ENCODE data around the gene PXK. TPM values are rescaled to one million over a fixed set of nuclear protein-coding genes. Genes with fewer than 3 reads are reported as not detected.

Gene PXK
- total and polyA plus RNA-seq, 10 of the 15 experiments (the other 5 are each of a cell fraction or from before 2014, with no cell fraction given), result 8.4 to 38.0 (median 27.6) TPM

Small RNA genes within 50 kb of the gene (small RNA-seq; reads per million reads assigned to genes)
- gene AC098479.1, result not detected

Other genes starting within 250 kb of the PXK start
Only the 7 nearest of the 8 such genes appear.
- 3.2 and 6.0 TPM in 2 replicates for gene DNASE1L3, start 121.9 kb upstream of the PXK start, total RNA-seq (2014; rRNA removed)
- gene DNASE1L3, start 121.9 kb upstream of the PXK start, total RNA-seq (2014; rRNA removed; fragmentation: Illumina TruSeq; extraction: Trizol), result 3.6 and 5.3 TPM in 2 replicates
- gene DNASE1L3, start 121.9 kb upstream of the PXK start, total RNA-seq (2021), result 3.7 and 4.4 TPM in 2 replicates
- gene DNASE1L3, start 121.9 kb upstream of the PXK start, polyA plus RNA-seq (2011; rRNA removed), result 72.1 and 84.4 TPM in 2 replicates
- 3.1 and 4.9 TPM in 2 replicates for gene DNASE1L3, start 121.9 kb upstream of the PXK start, polyA plus RNA-seq (2014; fragmentation: Illumina TruSeq; extraction: Trizol)
- gene DNASE1L3, start 121.9 kb upstream of the PXK start, polyA plus RNA-seq (2014; fragmentation: Nextera tagmentation; extraction: Ambion mirVana), result 10 to 100 TPM; 10.6 to 11.1 TPM
- 3.7 and 5.7 TPM in 2 replicates for gene DNASE1L3, start 121.9 kb upstream of the PXK start, polyA plus RNA-seq (2014; rRNA removed)
- gene DNASE1L3, start 121.9 kb upstream of the PXK start, polyA plus RNA-seq (2016; fragmentation: Nextera tagmentation; extraction: Ambion mirVana), result 1 to 10 TPM; 7.7 TPM
- 2.9 and 3.3 TPM in 2 replicates for gene ABHD6, start 95.1 kb upstream of the PXK start, total RNA-seq (2014; rRNA removed)
- 2.5 and 2.9 TPM in 2 replicates for gene ABHD6, start 95.1 kb upstream of the PXK start, total RNA-seq (2014; rRNA removed; fragmentation: Illumina TruSeq; extraction: Trizol)
- 3.6 and 3.8 TPM in 2 replicates for gene ABHD6, start 95.1 kb upstream of the PXK start, total RNA-seq (2021)
- 23.9 and 33.2 TPM in 2 replicates for gene ABHD6, start 95.1 kb upstream of the PXK start, polyA plus RNA-seq (2011; rRNA removed)
- 1.9 and 3.1 TPM in 2 replicates for gene ABHD6, start 95.1 kb upstream of the PXK start, polyA plus RNA-seq (2014; fragmentation: Illumina TruSeq; extraction: Trizol)
- gene ABHD6, start 95.1 kb upstream of the PXK start, polyA plus RNA-seq (2014; fragmentation: Nextera tagmentation; extraction: Ambion mirVana), result 1 to 10 TPM; 1.4 to 1.5 TPM
- 2.7 and 4.0 TPM in 2 replicates for gene ABHD6, start 95.1 kb upstream of the PXK start, polyA plus RNA-seq (2014; rRNA removed)
- 1 to 10 TPM; 5.1 to 7.0 TPM for gene ABHD6, start 95.1 kb upstream of the PXK start, polyA plus RNA-seq (2016; fragmentation: Nextera tagmentation; extraction: Ambion mirVana)
- gene RPP14, start 26.6 kb upstream of the PXK start, total RNA-seq (2014; rRNA removed), result 9.3 and 12.6 TPM in 2 replicates
- gene RPP14, start 26.6 kb upstream of the PXK start, total RNA-seq (2014; rRNA removed; fragmentation: Illumina TruSeq; extraction: Trizol), result 16.8 and 17.2 TPM in 2 replicates
- 12.2 and 14.5 TPM in 2 replicates for gene RPP14, start 26.6 kb upstream of the PXK start, total RNA-seq (2021)
- 21.2 and 23.5 TPM in 2 replicates for gene RPP14, start 26.6 kb upstream of the PXK start, polyA plus RNA-seq (2011; rRNA removed)
- gene RPP14, start 26.6 kb upstream of the PXK start, polyA plus RNA-seq (2014; fragmentation: Illumina TruSeq; extraction: Trizol), result 11.7 and 15.1 TPM in 2 replicates
- 10 to 100 TPM in 1 of 2 experiments, 1 to 10 TPM in 1; 9.1 to 16.3 TPM for gene RPP14, start 26.6 kb upstream of the PXK start, polyA plus RNA-seq (2014; fragmentation: Nextera tagmentation; extraction: Ambion mirVana)
- gene RPP14, start 26.6 kb upstream of the PXK start, polyA plus RNA-seq (2014; rRNA removed), result 12.4 and 14.9 TPM in 2 replicates
- gene RPP14, start 26.6 kb upstream of the PXK start, polyA plus RNA-seq (2016; fragmentation: Nextera tagmentation; extraction: Ambion mirVana), result 10 to 100 TPM; 13.1 to 14.0 TPM
- 5.8 and 6.8 TPM in 2 replicates for gene HTD2, start 26.4 kb upstream of the PXK start, total RNA-seq (2014; rRNA removed)
- gene HTD2, start 26.4 kb upstream of the PXK start, total RNA-seq (2014; rRNA removed; fragmentation: Illumina TruSeq; extraction: Trizol), result 5.0 and 5.9 TPM in 2 replicates
- 7.1 and 7.2 TPM in 2 replicates for gene HTD2, start 26.4 kb upstream of the PXK start, total RNA-seq (2021)
- gene HTD2, start 26.4 kb upstream of the PXK start, polyA plus RNA-seq (2011; rRNA removed), result 10.5 and 11.7 TPM in 2 replicates
- gene HTD2, start 26.4 kb upstream of the PXK start, polyA plus RNA-seq (2014; fragmentation: Illumina TruSeq; extraction: Trizol), result 6.0 and 7.7 TPM in 2 replicates
- 10 to 100 TPM; 13.5 to 15.9 TPM for gene HTD2, start 26.4 kb upstream of the PXK start, polyA plus RNA-seq (2014; fragmentation: Nextera tagmentation; extraction: Ambion mirVana)
- 5.1 and 8.5 TPM in 2 replicates for gene HTD2, start 26.4 kb upstream of the PXK start, polyA plus RNA-seq (2014; rRNA removed)
- 10 to 100 TPM; 24.1 to 24.7 TPM for gene HTD2, start 26.4 kb upstream of the PXK start, polyA plus RNA-seq (2016; fragmentation: Nextera tagmentation; extraction: Ambion mirVana)
- gene PDHB, start 100.9 kb downstream of the PXK start, total RNA-seq (2014; rRNA removed), result 68.6 and 83.4 TPM in 2 replicates
- 83.2 and 85.3 TPM in 2 replicates for gene PDHB, start 100.9 kb downstream of the PXK start, total RNA-seq (2014; rRNA removed; fragmentation: Illumina TruSeq; extraction: Trizol)
- 62.9 and 65.5 TPM in 2 replicates for gene PDHB, start 100.9 kb downstream of the PXK start, total RNA-seq (2021)
- 92.2 and 121 TPM in 2 replicates for gene PDHB, start 100.9 kb downstream of the PXK start, polyA plus RNA-seq (2011; rRNA removed)
- gene PDHB, start 100.9 kb downstream of the PXK start, polyA plus RNA-seq (2014; fragmentation: Illumina TruSeq; extraction: Trizol), result 76.5 and 84.2 TPM in 2 replicates
- 100 to 1,000 TPM; 167 to 224 TPM for gene PDHB, start 100.9 kb downstream of the PXK start, polyA plus RNA-seq (2014; fragmentation: Nextera tagmentation; extraction: Ambion mirVana)
- gene PDHB, start 100.9 kb downstream of the PXK start, polyA plus RNA-seq (2014; rRNA removed), result 68.3 and 94.2 TPM in 2 replicates
- 100 to 1,000 TPM; 120 to 123 TPM for gene PDHB, start 100.9 kb downstream of the PXK start, polyA plus RNA-seq (2016; fragmentation: Nextera tagmentation; extraction: Ambion mirVana)
- gene KCTD6, start 159.2 kb downstream of the PXK start, total RNA-seq (2014; rRNA removed), result 6.7 and 8.8 TPM in 2 replicates
- 9.0 and 10.6 TPM in 2 replicates for gene KCTD6, start 159.2 kb downstream of the PXK start, total RNA-seq (2014; rRNA removed; fragmentation: Illumina TruSeq; extraction: Trizol)
- 5.2 and 5.8 TPM in 2 replicates for gene KCTD6, start 159.2 kb downstream of the PXK start, total RNA-seq (2021)
- 10.3 and 12.0 TPM in 2 replicates for gene KCTD6, start 159.2 kb downstream of the PXK start, polyA plus RNA-seq (2011; rRNA removed)
- 10.7 and 13.1 TPM in 2 replicates for gene KCTD6, start 159.2 kb downstream of the PXK start, polyA plus RNA-seq (2014; fragmentation: Illumina TruSeq; extraction: Trizol)
- gene KCTD6, start 159.2 kb downstream of the PXK start, polyA plus RNA-seq (2014; fragmentation: Nextera tagmentation; extraction: Ambion mirVana), result 1 to 10 TPM; 9.1 to 9.4 TPM
- 7.5 and 8.2 TPM in 2 replicates for gene KCTD6, start 159.2 kb downstream of the PXK start, polyA plus RNA-seq (2014; rRNA removed)
- 1 to 10 TPM; 6.1 to 8.4 TPM for gene KCTD6, start 159.2 kb downstream of the PXK start, polyA plus RNA-seq (2016; fragmentation: Nextera tagmentation; extraction: Ambion mirVana)
- gene ACOX2, start 204.3 kb downstream of the PXK start, total RNA-seq (2014; rRNA removed), result not detected in 2 replicates
- gene ACOX2, start 204.3 kb downstream of the PXK start, total RNA-seq (2014; rRNA removed; fragmentation: Illumina TruSeq; extraction: Trizol), result not detected in 2 replicates
- gene ACOX2, start 204.3 kb downstream of the PXK start, total RNA-seq (2021), result 0.16 TPM in 1 of 2 replicates, not detected in the other
- not detected in 2 replicates for gene ACOX2, start 204.3 kb downstream of the PXK start, polyA plus RNA-seq (2011; rRNA removed)
- gene ACOX2, start 204.3 kb downstream of the PXK start, polyA plus RNA-seq (2014; fragmentation: Illumina TruSeq; extraction: Trizol), result not detected in 2 replicates
- not detected for gene ACOX2, start 204.3 kb downstream of the PXK start, polyA plus RNA-seq (2014; fragmentation: Nextera tagmentation; extraction: Ambion mirVana)
- gene ACOX2, start 204.3 kb downstream of the PXK start, polyA plus RNA-seq (2014; rRNA removed), result not detected in 2 replicates
- under 1 TPM in 1 of 2 experiments, not detected in 1; 0.72 TPM for gene ACOX2, start 204.3 kb downstream of the PXK start, polyA plus RNA-seq (2016; fragmentation: Nextera tagmentation; extraction: Ambion mirVana)